ENCODE measurements around the gene KDELR1. TPM values are rescaled to one million over a fixed set of nuclear protein-coding genes. Genes with fewer than 3 reads are reported as not detected.

KDELR1 gene
- total RNA-seq, 2 donors from 2014 or later: 101 to 103 TPM

DNA sequence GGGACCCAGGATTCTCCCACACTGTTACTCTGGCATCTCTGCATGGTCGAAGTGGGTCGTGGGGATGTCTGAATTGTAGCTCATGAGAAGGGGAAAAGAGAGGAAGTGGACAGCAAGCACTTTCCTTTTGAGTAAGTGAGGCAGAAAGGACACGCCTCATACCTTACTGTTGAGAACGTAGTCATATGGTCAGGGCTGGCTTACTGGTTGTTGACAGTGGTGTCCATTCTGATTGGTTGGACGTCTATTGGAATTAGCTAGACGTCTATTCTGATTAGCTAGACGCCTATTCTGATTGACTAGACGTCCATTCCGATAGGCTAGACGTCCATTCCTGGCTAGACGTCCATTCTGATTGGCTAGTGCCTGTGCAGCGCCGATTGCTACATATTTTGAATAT, 14.5 kb upstream of the KDELR1 start:
- Mint-ChIP-seq H3K4me3 (no peak overlapping the region), H3K27me3 (ENCODE audit: low read depth) (peaks cover 9% of the 10 kb centered on the region), H3K4me1 (ENCODE audit: low read depth) (peaks cover 5% of the 10 kb centered on the region), H3K9me3 (no peaks in the 10 kb centered on the region), H3K36me3 (ENCODE audit: insufficient read depth in 2 of 2) (no peaks in the 10 kb centered on the region), H3K27ac (no peak overlapping the region)
- peak in 1 of 2 donors; percentile 25 for ATAC-seq (replicated peaks in 1 of 2)
- DNase-seq: no peak

DNA sequence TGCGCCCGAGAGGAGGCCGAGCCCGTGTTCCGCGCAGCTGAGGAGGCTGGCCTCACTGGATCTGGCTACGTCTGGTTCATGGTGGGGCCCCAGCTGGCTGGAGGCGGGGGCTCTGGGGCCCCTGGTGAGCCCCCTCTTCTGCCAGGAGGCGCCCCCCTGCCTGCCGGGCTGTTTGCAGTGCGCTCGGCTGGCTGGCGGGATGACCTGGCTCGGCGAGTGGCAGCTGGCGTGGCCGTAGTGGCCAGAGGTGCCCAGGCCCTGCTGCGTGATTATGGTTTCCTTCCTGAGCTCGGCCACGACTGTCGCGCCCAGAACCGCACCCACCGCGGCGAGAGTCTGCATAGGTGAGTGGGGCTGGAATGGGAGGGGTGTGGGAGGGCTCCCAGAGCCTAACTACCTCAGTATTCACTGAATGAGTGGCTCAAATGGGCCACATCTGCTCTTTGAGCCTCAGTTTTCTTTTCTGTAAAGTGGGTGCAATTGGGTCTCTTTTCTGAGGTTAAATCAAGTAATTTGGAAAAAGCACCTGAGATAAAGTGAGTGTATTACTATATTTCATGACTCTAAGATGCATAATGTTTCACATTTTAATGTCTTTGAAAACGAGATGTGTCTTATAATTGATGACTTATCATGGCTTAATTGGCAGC, 13.8 kb upstream of the KDELR1 start:
- Mint-ChIP-seq H3K27me3 (ENCODE audit: low read depth) (peaks cover 9% of the 10 kb centered on the region), H3K27ac (no peak overlapping the region), H3K36me3 (ENCODE audit: insufficient read depth in 2 of 2) (no peaks in the 10 kb centered on the region), H3K4me3 (no peak overlapping the region), H3K4me1 (ENCODE audit: low read depth) (peaks cover 9% of the 10 kb centered on the region), H3K9me3 (no peaks in the 10 kb centered on the region)
- no peak for ATAC-seq (replicated peaks in 1 of 2)
- no peak for DNase-seq

DNA sequence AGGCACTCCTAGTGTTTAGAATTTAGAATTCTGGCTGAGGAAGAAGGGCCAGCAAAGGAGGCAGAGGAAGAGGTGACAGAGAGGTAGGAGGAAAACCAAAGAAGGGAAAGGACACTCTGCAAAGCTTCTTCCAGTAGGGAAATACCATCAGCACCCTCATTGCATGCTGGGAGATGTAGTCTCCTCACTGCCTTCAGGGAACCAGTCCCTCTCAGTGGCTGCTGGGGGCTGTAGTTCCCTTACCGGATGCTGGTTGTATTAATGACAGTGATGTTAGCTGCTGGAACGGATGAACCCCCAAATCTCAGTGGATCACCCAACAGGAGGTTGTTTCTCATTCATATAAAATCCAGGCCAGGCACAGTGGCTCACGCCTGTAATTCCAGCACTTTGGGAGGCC, 12.3 kb upstream of the KDELR1 start:
- H3K36me3 Mint-ChIP-seq (ENCODE audit: insufficient read depth in 2 of 2): no peaks in the 10 kb centered on the region
- H3K9me3 Mint-ChIP-seq: peaks cover 0 to 4% of the 10 kb centered on the region in 2 donors
- H3K4me1 Mint-ChIP-seq (ENCODE audit: low read depth): peaks cover 23% of the 10 kb centered on the region
- H3K27me3 Mint-ChIP-seq (ENCODE audit: low read depth): peaks cover 9% of the 10 kb centered on the region
- H3K4me3 Mint-ChIP-seq: no peak overlapping the region
- H3K27ac Mint-ChIP-seq: no peak overlapping the region
- ATAC-seq (replicated peaks in 1 of 2) (peak; percentile 32 to 42), DNase-seq (peak; percentile 41 to 46)

DNA sequence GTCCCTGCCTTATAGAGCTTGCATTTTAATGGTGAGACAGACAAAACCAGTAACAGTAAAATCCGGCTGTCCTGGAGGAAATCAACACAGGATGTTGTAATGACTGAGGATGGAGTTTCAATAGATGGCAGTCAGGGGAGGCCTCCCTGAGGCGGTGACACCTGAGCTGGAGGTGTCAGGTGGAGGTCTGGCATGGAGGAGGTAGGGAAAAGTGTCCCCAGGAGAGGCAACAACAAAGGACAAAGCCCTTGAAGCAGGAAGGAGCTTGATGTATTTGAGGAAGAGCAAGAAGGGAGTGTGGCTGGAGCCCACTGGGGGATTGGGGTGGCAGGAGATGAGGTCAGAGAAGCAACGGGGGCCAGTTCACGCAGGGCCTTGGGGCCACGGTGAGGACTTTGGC, 9.9 kb upstream of the KDELR1 start:
- H3K9me3 Mint-ChIP-seq: peaks cover 0 to 4% of the 10 kb centered on the region in 2 donors

DNA sequence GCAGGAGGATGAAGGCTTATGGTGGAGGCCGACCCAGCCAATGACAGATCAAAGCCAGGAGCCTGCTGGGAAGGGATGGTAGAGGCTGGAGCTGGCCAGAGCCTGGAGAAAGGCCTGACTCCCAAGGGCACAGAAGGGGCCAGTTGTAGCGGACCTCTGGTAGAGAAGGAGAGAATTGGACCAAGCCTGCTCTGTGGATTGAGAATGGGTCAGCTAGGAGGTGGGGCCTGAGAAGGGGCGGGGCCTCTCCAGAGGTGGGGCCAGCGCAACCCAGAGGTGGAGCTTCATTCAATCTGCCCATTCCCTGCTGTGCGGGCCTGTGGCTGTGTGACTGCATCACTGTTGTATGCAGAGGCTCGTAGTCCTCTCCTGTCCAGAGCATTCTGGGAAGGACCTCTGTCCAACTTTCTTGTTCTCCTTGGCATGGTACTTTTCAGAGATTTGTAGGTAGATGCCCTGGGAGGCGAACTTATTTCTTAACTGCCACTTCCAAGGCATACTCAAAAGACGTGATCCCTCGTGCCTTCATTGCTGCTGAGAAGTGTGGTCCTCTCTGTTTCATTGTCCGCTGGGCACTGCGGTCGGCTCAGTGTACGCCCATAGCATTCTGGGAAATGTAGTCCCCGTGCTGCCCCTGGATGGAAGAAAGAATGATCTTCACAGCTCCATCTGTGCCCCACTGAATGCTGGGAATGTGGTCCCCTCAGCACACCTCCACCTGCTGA, 8.8 kb upstream of the KDELR1 start:
- Mint-ChIP-seq H3K27me3 (ENCODE audit: low read depth) (peaks cover 31% of the 10 kb centered on the region), H3K27ac (no peak overlapping the region), H3K4me3 (peak overlapping the region in 1 of 2 donors; percentile 21), H3K9me3 (peaks cover 0 to 4% of the 10 kb centered on the region in 2 donors), H3K4me1 (ENCODE audit: low read depth) (peaks cover 44% of the 10 kb centered on the region), H3K36me3 (ENCODE audit: insufficient read depth in 2 of 2) (peaks cover 8% of the 10 kb centered on the region in 2 donors)
- ATAC-seq (replicated peaks in 1 of 2) (peak; percentile 25 to 33), DNase-seq (peak; percentile 57)

More for the DNA sequence above, 9.9 kb upstream of the KDELR1 start:
- Mint-ChIP-seq H3K4me1 (ENCODE audit: low read depth) (peaks cover 36% of the 10 kb centered on the region), H3K27ac (no peak overlapping the region), H3K36me3 (ENCODE audit: insufficient read depth in 2 of 2) (peaks cover 8% of the 10 kb centered on the region in 2 donors), H3K4me3 (no peak overlapping the region), H3K27me3 (ENCODE audit: low read depth) (peaks cover 26% of the 10 kb centered on the region)
- ATAC-seq (replicated peaks in 1 of 2): no peak
- no peak for DNase-seq

DNA sequence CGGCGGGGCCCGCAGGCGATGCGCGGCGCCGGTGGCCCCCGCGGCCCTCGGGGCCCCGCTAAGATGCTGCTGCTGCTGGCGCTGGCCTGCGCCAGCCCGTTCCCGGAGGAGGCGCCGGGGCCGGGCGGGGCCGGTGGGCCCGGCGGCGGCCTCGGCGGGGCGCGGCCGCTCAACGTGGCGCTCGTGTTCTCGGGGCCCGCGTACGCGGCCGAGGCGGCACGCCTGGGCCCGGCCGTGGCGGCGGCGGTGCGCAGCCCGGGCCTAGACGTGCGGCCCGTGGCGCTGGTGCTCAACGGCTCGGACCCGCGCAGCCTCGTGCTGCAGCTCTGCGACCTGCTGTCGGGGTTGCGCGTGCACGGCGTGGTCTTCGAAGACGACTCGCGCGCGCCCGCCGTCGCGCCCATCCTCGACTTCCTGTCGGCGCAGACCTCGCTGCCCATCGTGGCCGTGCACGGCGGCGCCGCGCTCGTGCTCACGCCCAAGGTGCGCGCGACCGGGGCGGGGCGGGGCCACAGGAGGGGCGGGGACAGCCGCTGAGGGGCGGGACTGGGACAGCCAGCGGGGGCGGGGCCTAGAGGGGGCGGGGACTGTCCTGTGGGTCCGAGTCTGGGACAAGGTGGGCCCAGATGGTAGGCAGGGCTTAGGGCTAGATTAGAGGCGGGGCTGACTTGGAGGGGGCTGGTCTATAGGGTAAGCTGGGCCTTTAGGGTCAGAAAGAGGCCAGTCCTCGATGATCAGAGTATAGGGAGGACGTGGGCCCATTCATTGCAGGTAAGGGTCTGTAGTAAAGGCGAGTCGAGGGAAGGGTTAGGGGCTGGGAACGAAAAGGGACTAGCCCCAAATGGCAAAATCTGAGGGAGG, 7.3 kb upstream of the KDELR1 start:
- peaks cover 46% of the 10 kb centered on the region for H3K27me3 Mint-ChIP-seq (ENCODE audit: low read depth)
- DNase-seq (peak; percentile 91 to 92), ATAC-seq (replicated peaks in 1 of 2) (peak; percentile 82 to 83)
- peak overlapping the region; percentile 87 to 97 for H3K4me3 Mint-ChIP-seq
- H3K4me1 Mint-ChIP-seq (ENCODE audit: low read depth): peaks cover 55% of the 10 kb centered on the region
- peaks cover 0 to 4% of the 10 kb centered on the region in 2 donors for H3K9me3 Mint-ChIP-seq
- peaks cover 8% of the 10 kb centered on the region in 2 donors for H3K36me3 Mint-ChIP-seq (ENCODE audit: insufficient read depth in 2 of 2)
- no peak overlapping the region for H3K27ac Mint-ChIP-seq

DNA sequence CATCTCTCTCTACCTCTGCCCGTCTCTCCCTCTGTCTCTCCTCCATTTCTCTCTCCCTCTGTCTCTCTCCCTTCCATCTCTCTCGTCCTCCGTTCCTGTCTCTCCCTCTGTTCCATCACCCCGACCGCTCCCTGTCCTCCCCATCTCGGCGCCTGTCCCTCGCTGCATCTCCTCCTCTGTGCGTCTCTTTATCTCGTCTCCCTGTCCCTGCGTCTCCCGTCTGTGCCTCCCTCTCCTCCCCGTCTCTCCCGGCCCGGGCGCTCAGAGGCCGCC, 6.7 kb upstream of the KDELR1 start:
- no peak for ATAC-seq (replicated peaks in 1 of 2)
- Mint-ChIP-seq H3K4me3 (peak overlapping the region; percentile 87 to 97), H3K27me3 (ENCODE audit: low read depth) (peaks cover 48% of the 10 kb centered on the region), H3K36me3 (ENCODE audit: insufficient read depth in 2 of 2) (peaks cover 8% of the 10 kb centered on the region in 2 donors), H3K9me3 (peaks cover 0 to 4% of the 10 kb centered on the region in 2 donors), H3K27ac (peak overlapping the region; percentile 90), H3K4me1 (ENCODE audit: low read depth) (peaks cover 51% of the 10 kb centered on the region)
- no peak for DNase-seq

DNA sequence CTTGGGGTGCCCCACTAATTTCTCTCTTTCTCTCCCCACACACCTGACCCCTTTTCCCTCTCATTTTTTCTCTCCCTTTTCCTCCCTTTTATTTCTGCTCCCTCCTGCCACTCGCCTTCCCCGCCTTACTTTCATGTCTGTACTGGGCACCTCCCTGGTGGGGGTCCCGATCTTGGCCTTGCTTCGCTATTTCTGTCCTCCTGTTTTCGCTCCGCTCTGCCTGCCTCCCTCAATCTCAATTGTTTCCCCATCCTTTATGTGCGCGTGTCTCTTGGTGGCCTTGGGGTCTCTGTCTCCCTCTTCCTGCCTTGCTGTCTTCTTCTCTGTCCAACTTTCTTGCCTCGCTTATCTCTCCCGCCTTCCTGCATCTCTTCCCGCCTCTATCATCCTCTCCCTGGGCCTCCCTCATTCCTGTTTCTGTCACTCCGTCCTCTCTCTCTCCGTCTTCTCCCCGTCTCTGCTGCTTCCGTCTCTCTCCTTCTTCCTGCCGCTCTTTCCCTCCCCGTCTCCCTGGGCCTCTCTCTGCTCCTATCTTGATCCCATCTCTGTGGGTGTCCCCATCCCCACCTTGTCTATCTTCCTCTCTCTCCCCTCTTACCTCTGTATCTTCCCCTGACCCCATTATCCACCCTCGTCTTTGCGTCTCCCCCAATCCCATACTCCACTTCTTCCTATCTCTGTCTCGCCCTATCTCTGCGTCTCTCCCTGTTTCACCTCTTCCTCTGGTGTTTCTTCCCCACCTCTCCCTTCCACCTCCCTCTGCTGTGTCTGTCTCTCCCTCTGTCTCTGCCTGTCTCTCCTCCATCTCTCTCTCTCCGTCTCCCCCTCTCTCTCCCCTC, 6.1 kb upstream of the KDELR1 start:
- Mint-ChIP-seq H3K27ac (peak overlapping the region; percentile 90), H3K4me3 (peak overlapping the region; percentile 87 to 97)

DNA sequence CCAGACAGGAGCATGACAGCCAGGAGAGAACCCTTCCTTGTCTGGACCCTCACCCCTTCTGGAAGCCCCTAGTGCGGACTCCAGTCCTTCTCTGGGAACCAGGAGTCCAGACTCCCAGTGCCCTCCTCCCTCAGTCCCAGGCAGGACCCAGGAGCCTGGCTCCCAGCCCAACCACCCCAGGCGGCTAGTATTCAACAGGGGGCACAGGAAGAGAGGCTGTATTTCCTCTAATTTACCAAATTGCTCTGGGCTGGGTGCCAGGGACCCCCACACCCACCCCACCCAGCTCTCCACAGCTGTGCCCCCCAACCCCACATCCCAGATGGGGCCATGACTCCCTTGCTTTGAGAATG, 5.4 kb upstream of the KDELR1 start:
- DNase-seq (no peak), ATAC-seq (replicated peaks in 1 of 2) (no peak)
- peaks cover 51% of the 10 kb centered on the region for H3K4me1 Mint-ChIP-seq (ENCODE audit: low read depth)
- H3K36me3 Mint-ChIP-seq (ENCODE audit: insufficient read depth in 2 of 2): peaks cover 8% of the 10 kb centered on the region in 2 donors
- H3K4me3 Mint-ChIP-seq: peak overlapping the region in 1 of 2 donors; percentile 27
- peaks cover 0 to 4% of the 10 kb centered on the region in 2 donors for H3K9me3 Mint-ChIP-seq
- peaks cover 57% of the 10 kb centered on the region for H3K27me3 Mint-ChIP-seq (ENCODE audit: low read depth)
- no peak overlapping the region for H3K27ac Mint-ChIP-seq

More for the DNA sequence above, 6.1 kb upstream of the KDELR1 start:
- ATAC-seq (replicated peaks in 1 of 2) (no peak), DNase-seq (no peak)
- Mint-ChIP-seq H3K4me1 (ENCODE audit: low read depth) (peaks cover 51% of the 10 kb centered on the region), H3K36me3 (ENCODE audit: insufficient read depth in 2 of 2) (peaks cover 8% of the 10 kb centered on the region in 2 donors), H3K27me3 (ENCODE audit: low read depth) (peaks cover 53% of the 10 kb centered on the region), H3K9me3 (peaks cover 0 to 4% of the 10 kb centered on the region in 2 donors)

DNA sequence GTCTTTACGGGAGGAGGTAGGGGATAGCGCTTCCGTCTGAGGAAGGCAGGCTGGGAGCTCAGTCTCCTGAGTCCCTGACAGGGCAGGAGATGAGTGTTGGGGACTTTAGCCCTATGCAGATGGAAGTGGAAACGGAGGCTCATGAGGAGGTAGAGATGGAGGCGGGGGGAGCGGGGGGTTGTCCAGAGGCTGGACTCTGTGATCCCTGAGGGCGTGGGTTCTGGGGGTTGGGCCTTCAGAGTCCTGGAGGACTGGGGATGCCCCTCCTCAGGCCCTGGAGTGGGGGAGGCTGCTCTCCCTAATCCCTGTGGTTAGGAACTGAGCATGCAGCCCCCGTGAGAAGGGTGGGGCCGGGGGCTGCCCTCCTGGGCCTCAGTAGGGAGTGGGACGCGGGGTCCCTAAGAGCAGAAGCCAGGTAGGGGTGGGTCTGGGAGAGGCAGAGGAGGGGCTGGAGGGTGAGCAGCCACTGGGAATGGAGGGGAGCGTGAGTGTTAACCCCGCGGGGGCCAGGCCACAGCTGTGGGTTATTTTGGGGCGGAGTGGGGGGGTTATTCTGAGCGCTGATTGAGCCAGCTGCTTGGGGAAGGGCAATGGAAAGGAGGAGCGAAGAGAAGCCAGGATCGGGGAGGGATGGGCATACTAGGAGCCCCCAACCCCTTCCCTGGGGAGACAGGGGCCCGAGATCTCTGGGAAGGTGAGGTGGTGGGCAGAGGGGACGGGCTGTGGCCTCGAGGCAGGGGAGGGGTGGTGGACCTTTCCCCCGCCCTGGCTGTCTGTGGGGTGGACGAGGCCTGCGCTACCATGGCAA, 4.9 kb upstream of the KDELR1 start:
- H3K4me3 Mint-ChIP-seq: peak overlapping the region in 1 of 2 donors; percentile 29
- peaks cover 0 to 4% of the 10 kb centered on the region in 2 donors for H3K9me3 Mint-ChIP-seq
- H3K27ac Mint-ChIP-seq: no peak overlapping the region
- H3K36me3 Mint-ChIP-seq (ENCODE audit: insufficient read depth in 2 of 2): peaks cover 8% of the 10 kb centered on the region in 2 donors
- no peak for DNase-seq
- H3K4me1 Mint-ChIP-seq (ENCODE audit: low read depth): peaks cover 55% of the 10 kb centered on the region
- H3K27me3 Mint-ChIP-seq (ENCODE audit: low read depth): peaks cover 61% of the 10 kb centered on the region
- no peak for ATAC-seq (replicated peaks in 1 of 2)

DNA sequence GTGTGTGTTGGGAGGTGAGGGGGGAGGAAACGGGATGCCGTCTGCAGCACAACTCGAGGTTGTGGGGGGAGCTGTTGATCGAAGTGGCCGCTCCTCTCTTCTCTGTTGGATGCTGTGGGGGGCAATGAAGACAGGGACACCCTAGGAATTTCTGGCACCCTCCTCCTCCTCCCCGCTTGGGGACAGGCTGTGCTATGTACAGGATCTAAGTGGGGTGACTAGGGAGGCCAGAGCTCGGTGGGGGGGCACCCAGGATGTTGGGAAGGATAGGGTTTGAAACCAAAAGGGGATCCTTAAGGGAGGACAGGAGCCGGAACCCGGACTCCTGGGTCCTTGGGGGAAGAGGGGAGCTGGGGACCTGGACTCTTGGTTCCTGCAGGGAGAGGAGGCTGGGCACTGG, 4.1 kb upstream of the KDELR1 start:
- peaks cover 61% of the 10 kb centered on the region for H3K27me3 Mint-ChIP-seq (ENCODE audit: low read depth)
- no peak for DNase-seq

DNA sequence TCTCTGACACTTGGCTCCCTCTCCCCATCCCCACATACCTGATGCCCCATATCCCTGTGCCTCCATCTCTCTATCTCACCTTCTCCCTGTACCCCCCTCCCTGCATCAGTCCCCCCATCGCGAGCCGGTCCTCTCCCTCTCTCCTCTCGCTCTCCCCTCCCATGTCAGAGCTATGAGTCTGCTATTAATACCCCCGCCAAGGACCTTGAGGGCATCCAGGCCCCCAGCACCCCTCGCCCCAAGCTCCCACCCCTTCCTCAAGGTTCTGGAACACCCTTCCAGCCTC, 3.8 kb upstream of the KDELR1 start:
- no peak for DNase-seq
- peaks cover 9 to 10% of the 10 kb centered on the region in 2 donors for H3K36me3 Mint-ChIP-seq (ENCODE audit: insufficient read depth in 2 of 2)
- H3K27ac Mint-ChIP-seq: no peak overlapping the region
- H3K4me3 Mint-ChIP-seq: peak overlapping the region; percentile 10 to 76
- ATAC-seq (replicated peaks in 1 of 2): no peak
- H3K9me3 Mint-ChIP-seq: peaks cover 0 to 4% of the 10 kb centered on the region in 2 donors
- peaks cover 61% of the 10 kb centered on the region for H3K27me3 Mint-ChIP-seq (ENCODE audit: low read depth)
- H3K4me1 Mint-ChIP-seq (ENCODE audit: low read depth): peaks cover 54% of the 10 kb centered on the region

More for the DNA sequence above, 4.1 kb upstream of the KDELR1 start:
- Mint-ChIP-seq H3K36me3 (ENCODE audit: insufficient read depth in 2 of 2) (peaks cover 8% of the 10 kb centered on the region in 2 donors), H3K9me3 (peaks cover 0 to 4% of the 10 kb centered on the region in 2 donors), H3K4me1 (ENCODE audit: low read depth) (peaks cover 55% of the 10 kb centered on the region), H3K27ac (no peak overlapping the region), H3K4me3 (peak overlapping the region in 1 of 2 donors; percentile 26)
- no peak for ATAC-seq (replicated peaks in 1 of 2)
